GM23338 (cell line): ENCODE data around the gene APOL3. TPM values are rescaled to one million over a fixed set of nuclear protein-coding genes. Genes with fewer than 3 reads are reported as not detected.

Experiments
- ATAC-seq: fragments of 200-7000 bp; cut with Tn5 transposase; 3 replicates; pipeline ENCODE4 v1.9.1; 2020
- DNase-seq: peaks from one replicate; pipeline ENCODE4 v3.0.0-alpha.2; 2015; ENCODE audit warnings: low spot score
- H2AFZ ChIP-seq: fragments of 200-600 bp; sonication (generic); 2 replicates; pipeline ENCODE4 v1.8.0; 2016; ENCODE audit warnings: antibody characterized with exemption, mild to moderate bottlenecking, moderate library complexity
- H3F3A ChIP-seq: fragments of 200-600 bp; sonication (generic); replicated peaks from 2 replicates; pipeline ENCODE4 v1.8.0; 2017; ENCODE audit warnings: antibody characterized with exemption, mixed run types, low read depth
- H3K27ac ChIP-seq: fragments of 200-600 bp; sonication (generic); 2 replicates; pipeline ENCODE4 v1.6.1; 2016; ENCODE audit warnings: low read depth
- H3K27me3 ChIP-seq: fragments of 200-600 bp; sonication (generic); 2 replicates; pipeline ENCODE4 v1.8.0; 2016; ENCODE audit warnings: mild to moderate bottlenecking, mixed run types, moderate library complexity; ENCODE audit not compliant: insufficient read depth
- H3K36me3 ChIP-seq: fragments of 200-600 bp; sonication (generic); 2 replicates; pipeline ENCODE4 v1.8.0; 2016; ENCODE audit warnings: mild to moderate bottlenecking; ENCODE audit not compliant: insufficient read depth
- H3K4me1 ChIP-seq: fragments of 200-600 bp; sonication (generic); 2 replicates; pipeline ENCODE4 v1.8.0; 2016; ENCODE audit warnings: mild to moderate bottlenecking, moderate library complexity; ENCODE audit not compliant: insufficient read depth
- H3K4me2 ChIP-seq: fragments of 200-600 bp; sonication (generic); 2 replicates; pipeline ENCODE4 v1.7.1; 2017; ENCODE audit warnings: mixed run types
- H3K4me3 ChIP-seq: fragments of 200-600 bp; sonication (generic); 2 replicates; pipeline ENCODE4 v1.6.1; 2016; ENCODE audit warnings: mixed run types
- H3K79me2 ChIP-seq: fragments of 200-600 bp; sonication (generic); replicated peaks from 2 replicates; pipeline ENCODE4 v1.8.0; 2017; ENCODE audit warnings: mild to moderate bottlenecking; ENCODE audit not compliant: insufficient read depth
- H3K9me2 ChIP-seq: fragments of 200-600 bp; sonication (generic); 2 replicates; pipeline ENCODE4 v1.8.0; 2017; ENCODE audit not compliant: insufficient read depth
- H4K20me1 ChIP-seq: fragments of 200-600 bp; sonication (generic); replicated peaks from 2 replicates; pipeline ENCODE4 v1.8.0; 2017; ENCODE audit warnings: mild to moderate bottlenecking; ENCODE audit not compliant: insufficient read depth
- H3K27ac Mint-ChIP-seq: 2 replicates; pipeline ENCODE4 v1.8.0; 2020; ENCODE audit warnings: inconsistent platforms, mild to moderate bottlenecking, moderate library complexity, mixed read lengths
- H3K27me3 Mint-ChIP-seq: 3 replicates; pipeline ENCODE4 v1.8.0; 2022; ENCODE audit warnings: low read depth, mild to moderate bottlenecking, moderate library complexity, mixed read lengths, inconsistent platforms; ENCODE audit not compliant: insufficient read depth, poor library complexity
- H3K36me3 Mint-ChIP-seq: 3 replicates; pipeline ENCODE4 v1.8.0; 2021; ENCODE audit warnings: low read depth, mild to moderate bottlenecking, inconsistent platforms, moderate library complexity, mixed read lengths
- H3K4me1 Mint-ChIP-seq: 3 replicates; pipeline ENCODE4 v1.8.0; 2020; ENCODE audit warnings: mild to moderate bottlenecking, inconsistent platforms, mixed read lengths
- H3K4me3 Mint-ChIP-seq: 3 replicates; pipeline ENCODE4 v1.8.0; 2021; ENCODE audit warnings: moderate library complexity, mild to moderate bottlenecking, inconsistent platforms, mixed read lengths
- H3K9me3 Mint-ChIP-seq: 3 replicates; pipeline ENCODE4 v1.8.0; 2020; ENCODE audit warnings: moderate library complexity, mild to moderate bottlenecking, inconsistent platforms, mixed read lengths
- CREB1 ChIP-seq: fragments of 250-450 bp; sonication (Bioruptor Pico); IDR thresholded peaks from 2 replicates; pipeline ENCODE4 v1.5.0; 2020; ENCODE audit warnings: low read depth, mild to moderate bottlenecking, moderate library complexity
- EZH2 ChIP-seq: fragments of 200-600 bp; sonication (generic); IDR thresholded peaks from one replicate; pipeline ENCODE4 v1.8.0; 2017; ENCODE audit warnings: antibody characterized with exemption, mild to moderate bottlenecking, low read depth; ENCODE audit not compliant: unreplicated experiment
- EZH2phosphoT487 ChIP-seq: fragments of 200-600 bp; sonication (generic); IDR thresholded peaks from one replicate; pipeline ENCODE4 v1.8.1; 2018; ENCODE audit warnings: antibody characterized with exemption; ENCODE audit not compliant: unreplicated experiment
- NANOG ChIP-seq: IDR thresholded peaks from 2 replicates; pipeline ENCODE4 v1.6.1; 2016; ENCODE audit warnings: antibody characterized with exemption, borderline replicate concordance
- POLR2AphosphoS5 ChIP-seq: IDR thresholded peaks from 2 replicates; pipeline ENCODE4 v1.6.1; 2016; ENCODE audit warnings: antibody characterized with exemption, low read depth
- STAT1 ChIP-seq: IDR thresholded peaks from one replicate; pipeline ENCODE4 v1.6.1; 2016; ENCODE audit warnings: antibody characterized with exemption; ENCODE audit not compliant: unreplicated experiment
- ZNF114 ChIP-seq: fragments of 250-450 bp; sonication (Bioruptor Pico); IDR thresholded peaks from 2 replicates; pipeline ENCODE4 v1.5.0; 2020; ENCODE audit warnings: mild to moderate bottlenecking, moderate library complexity
- ZNF331 ChIP-seq: fragments of 250-450 bp; sonication (Bioruptor Pico); IDR thresholded peaks from 2 replicates; pipeline ENCODE4 v1.5.0; 2020; ENCODE audit warnings: low read depth, mild to moderate bottlenecking, moderate library complexity
- polyA plus RNA-seq: library from polyadenylated mRNA; unstranded; fragments of >200 nt; fragmentation: Nextera tagmentation; extraction: Ambion mirVana; gene quantifications from 2 replicates; pipeline ENCODE4 v1.2.1, GENCODE V29; 2016
- total RNA-seq: library from RNA; depleted of rRNA; stranded (reverse); fragments of >200 nt; shearing (Covaris generic); gene quantifications from 2 replicates; pipeline ENCODE4 v1.2.3, GENCODE V29; 2014
- TF ChIP-seq, protein P1 (sequence below), 2 experiments: fragments of 200-600 bp in 1 of 2; sonication (generic) in 1 of 2; conservative IDR thresholded peaks; 2 replicates each; pipeline versions ENCODE4 v1.5.1 to v1.6.1; 2016 to 2017; ENCODE audit warnings: antibody characterized with exemption in 2 of 2, low read depth in 2 of 2, mild to moderate bottlenecking in 2 of 2, moderate library complexity in 1 of 2
- TF ChIP-seq, protein P2 (sequence below): IDR thresholded peaks from one replicate; pipeline ENCODE4 v1.6.1; 2018; ENCODE audit warnings: antibody characterized with exemption; ENCODE audit not compliant: unreplicated experiment

APOL3 gene
- total and polyA plus RNA-seq, 2 experiments from 2014 or later, result not detected

DNA sequence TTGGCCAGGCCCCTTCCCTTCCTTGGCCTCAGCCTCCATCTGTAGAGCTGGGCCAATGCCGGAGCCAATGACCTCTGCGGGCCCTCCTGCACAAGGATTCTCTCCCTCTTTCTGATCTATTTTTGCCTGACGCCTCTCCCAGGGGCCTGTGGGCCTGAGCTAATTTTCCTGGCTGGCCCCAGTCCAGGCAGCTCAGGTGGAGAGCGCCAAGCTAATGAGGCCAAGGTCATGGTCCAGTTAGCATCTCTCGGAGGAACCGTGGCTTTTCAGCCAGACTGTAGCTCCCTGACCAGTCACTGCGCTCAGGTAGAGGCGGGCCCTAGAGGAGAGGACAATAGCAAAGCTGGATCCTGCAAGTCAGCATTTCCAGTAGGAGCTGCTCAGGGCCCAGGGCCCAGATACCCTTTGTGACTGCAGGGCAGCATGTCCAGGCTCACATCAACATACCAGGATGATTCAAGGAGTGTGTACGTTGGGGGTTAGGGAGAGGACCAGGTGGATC is 43.5 kb downstream of the APOL3 start:
- H3K27me3 Mint-ChIP-seq, result peaks cover 3% of the 10 kb centered on the region
- no peaks in the 10 kb centered on the region for H3K9me2 ChIP-seq
- H3K27ac ChIP-seq, result no peak overlapping the region
- TF ChIP-seq ZNF114 (CRISPR knock-in tag) (no peak), STAT1 (no peak), EZH2 (no peak)
- TF ChIP-seq, protein P1, sequence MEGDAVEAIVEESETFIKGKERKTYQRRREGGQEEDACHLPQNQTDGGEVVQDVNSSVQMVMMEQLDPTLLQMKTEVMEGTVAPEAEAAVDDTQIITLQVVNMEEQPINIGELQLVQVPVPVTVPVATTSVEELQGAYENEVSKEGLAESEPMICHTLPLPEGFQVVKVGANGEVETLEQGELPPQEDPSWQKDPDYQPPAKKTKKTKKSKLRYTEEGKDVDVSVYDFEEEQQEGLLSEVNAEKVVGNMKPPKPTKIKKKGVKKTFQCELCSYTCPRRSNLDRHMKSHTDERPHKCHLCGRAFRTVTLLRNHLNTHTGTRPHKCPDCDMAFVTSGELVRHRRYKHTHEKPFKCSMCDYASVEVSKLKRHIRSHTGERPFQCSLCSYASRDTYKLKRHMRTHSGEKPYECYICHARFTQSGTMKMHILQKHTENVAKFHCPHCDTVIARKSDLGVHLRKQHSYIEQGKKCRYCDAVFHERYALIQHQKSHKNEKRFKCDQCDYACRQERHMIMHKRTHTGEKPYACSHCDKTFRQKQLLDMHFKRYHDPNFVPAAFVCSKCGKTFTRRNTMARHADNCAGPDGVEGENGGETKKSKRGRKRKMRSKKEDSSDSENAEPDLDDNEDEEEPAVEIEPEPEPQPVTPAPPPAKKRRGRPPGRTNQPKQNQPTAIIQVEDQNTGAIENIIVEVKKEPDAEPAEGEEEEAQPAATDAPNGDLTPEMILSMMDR (conservative IDR thresholded peaks at IDR 0.05; ENCODE audit: low read depth in 2 of 2), result no peak
- H2AFZ ChIP-seq, result peak overlapping the region; percentile 47; the same call in 1 of the 2 replicates
- H3K36me3 ChIP-seq, result no peaks in the 10 kb centered on the region
- no peak overlapping the region for H3K27ac Mint-ChIP-seq
- H3K27me3 ChIP-seq, result no peaks in the 10 kb centered on the region
- no peak overlapping the region for H3K4me2 ChIP-seq
- H3K4me1 ChIP-seq, result peaks cover 8% of the 10 kb centered on the region; the same call in 1 of the 2 replicates
- H3K4me1 Mint-ChIP-seq, result peaks cover 4% of the 10 kb centered on the region; the same call in 1 of the 3 replicates
- no peaks in the 10 kb centered on the region for H3K79me2 ChIP-seq
- H3K9me3 Mint-ChIP-seq, result no peaks in the 10 kb centered on the region
- no peaks in the 10 kb centered on the region for H3F3A ChIP-seq
- no peak overlapping the region for H3K4me3 Mint-ChIP-seq
- ATAC-seq, result no peak
- no peak overlapping the region for H3K4me3 ChIP-seq
- no peaks in the 10 kb centered on the region for H3K36me3 Mint-ChIP-seq
- DNase-seq, result no peak
- H4K20me1 ChIP-seq, result no peaks in the 10 kb centered on the region

DNA sequence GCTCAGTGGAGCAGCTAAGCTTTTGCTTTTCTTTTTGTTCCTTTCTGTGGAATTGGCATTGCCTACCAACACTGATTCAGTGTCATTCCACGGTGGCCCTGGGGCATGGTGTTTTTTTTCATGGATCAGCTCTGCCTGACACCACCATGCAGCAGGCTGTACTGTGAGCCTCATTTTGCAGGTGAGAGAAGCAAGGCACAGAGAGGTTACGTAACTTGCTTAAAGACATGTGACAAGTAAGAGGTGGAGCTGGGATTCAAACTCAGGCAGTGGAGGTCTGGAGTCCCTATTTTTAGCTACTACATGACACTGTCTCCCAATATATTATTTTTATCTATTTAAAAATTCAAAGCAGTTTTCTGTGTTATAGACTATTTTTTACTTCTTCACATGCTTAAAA is 44.4 kb downstream of the APOL3 start:
- Mint-ChIP-seq H3K4me3 (no peak overlapping the region), H3K27ac (no peak overlapping the region), H3K9me3 (no peaks in the 10 kb centered on the region), H3K27me3 (peaks cover 3% of the 10 kb centered on the region), H3K4me1 (peaks cover 4% of the 10 kb centered on the region; the same call in 1 of the 3 replicates), H3K36me3 (no peaks in the 10 kb centered on the region)
- no peak overlapping the region for H2AFZ ChIP-seq
- no peak for TF ChIP-seq EZH2phosphoT487
- no peak for TF ChIP-seq CREB1 (CRISPR knock-in tag)
- no peak for TF ChIP-seq ZNF331 (CRISPR knock-in tag)
- TF ChIP-seq EZH2, result no peak
- H3K27ac ChIP-seq, result no peak overlapping the region
- no peaks in the 10 kb centered on the region for H3K79me2 ChIP-seq
- no peaks in the 10 kb centered on the region for H4K20me1 ChIP-seq
- H3K27me3 ChIP-seq, result no peaks in the 10 kb centered on the region
- H3F3A ChIP-seq, result no peaks in the 10 kb centered on the region
- H3K9me2 ChIP-seq, result no peaks in the 10 kb centered on the region
- no peak for DNase-seq
- no peak overlapping the region for H3K4me3 ChIP-seq
- no peak overlapping the region for H3K4me2 ChIP-seq
- peaks cover 3% of the 10 kb centered on the region; the same call in 1 of the 2 replicates for H3K4me1 ChIP-seq
- no peaks in the 10 kb centered on the region for H3K36me3 ChIP-seq
- ATAC-seq, result no peak

DNA sequence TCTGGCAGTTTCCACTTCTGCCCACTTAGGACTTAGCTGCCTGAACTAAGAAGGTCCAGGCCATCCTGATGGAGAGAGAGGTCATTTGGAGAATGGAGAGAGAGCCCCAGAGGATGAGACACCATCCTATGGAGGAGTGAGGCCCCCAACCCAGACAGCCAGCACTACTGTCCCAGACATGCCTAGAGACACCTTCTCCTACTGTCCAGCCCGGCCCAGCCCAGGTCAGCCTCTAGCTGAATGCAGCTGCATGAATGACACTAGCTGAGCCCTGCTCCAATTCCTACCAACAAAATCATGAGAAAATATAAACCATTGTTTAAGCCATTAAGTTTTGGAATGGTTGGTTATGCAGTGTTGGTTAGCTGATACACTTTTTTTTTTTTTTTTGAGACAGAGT is 47.4 kb downstream of the APOL3 start:
- no peak for DNase-seq
- no peaks in the 10 kb centered on the region for H3K36me3 Mint-ChIP-seq
- Histone ChIP-seq H3K4me3 (no peak overlapping the region), H4K20me1 (no peaks in the 10 kb centered on the region), H3K4me2 (no peak overlapping the region), H3K79me2 (no peaks in the 10 kb centered on the region), H3K27ac (no peak overlapping the region), H3K36me3 (no peaks in the 10 kb centered on the region), H3K4me1 (no peaks in the 10 kb centered on the region), H3F3A (no peaks in the 10 kb centered on the region), H3K27me3 (no peaks in the 10 kb centered on the region), H3K9me2 (no peaks in the 10 kb centered on the region), H2AFZ (no peak overlapping the region)
- no peak overlapping the region for H3K4me3 Mint-ChIP-seq
- H3K9me3 Mint-ChIP-seq, result no peaks in the 10 kb centered on the region
- no peak overlapping the region for H3K27ac Mint-ChIP-seq
- no peak for ATAC-seq
- peaks cover 5% of the 10 kb centered on the region; the same call in 2 of the 3 replicates for H3K4me1 Mint-ChIP-seq
- peaks cover 2% of the 10 kb centered on the region for H3K27me3 Mint-ChIP-seq
- TF ChIP-seq POLR2AphosphoS5 (no peak), ZNF331 (CRISPR knock-in tag) (no peak), NANOG (no peak)
- TF ChIP-seq, protein P2, sequence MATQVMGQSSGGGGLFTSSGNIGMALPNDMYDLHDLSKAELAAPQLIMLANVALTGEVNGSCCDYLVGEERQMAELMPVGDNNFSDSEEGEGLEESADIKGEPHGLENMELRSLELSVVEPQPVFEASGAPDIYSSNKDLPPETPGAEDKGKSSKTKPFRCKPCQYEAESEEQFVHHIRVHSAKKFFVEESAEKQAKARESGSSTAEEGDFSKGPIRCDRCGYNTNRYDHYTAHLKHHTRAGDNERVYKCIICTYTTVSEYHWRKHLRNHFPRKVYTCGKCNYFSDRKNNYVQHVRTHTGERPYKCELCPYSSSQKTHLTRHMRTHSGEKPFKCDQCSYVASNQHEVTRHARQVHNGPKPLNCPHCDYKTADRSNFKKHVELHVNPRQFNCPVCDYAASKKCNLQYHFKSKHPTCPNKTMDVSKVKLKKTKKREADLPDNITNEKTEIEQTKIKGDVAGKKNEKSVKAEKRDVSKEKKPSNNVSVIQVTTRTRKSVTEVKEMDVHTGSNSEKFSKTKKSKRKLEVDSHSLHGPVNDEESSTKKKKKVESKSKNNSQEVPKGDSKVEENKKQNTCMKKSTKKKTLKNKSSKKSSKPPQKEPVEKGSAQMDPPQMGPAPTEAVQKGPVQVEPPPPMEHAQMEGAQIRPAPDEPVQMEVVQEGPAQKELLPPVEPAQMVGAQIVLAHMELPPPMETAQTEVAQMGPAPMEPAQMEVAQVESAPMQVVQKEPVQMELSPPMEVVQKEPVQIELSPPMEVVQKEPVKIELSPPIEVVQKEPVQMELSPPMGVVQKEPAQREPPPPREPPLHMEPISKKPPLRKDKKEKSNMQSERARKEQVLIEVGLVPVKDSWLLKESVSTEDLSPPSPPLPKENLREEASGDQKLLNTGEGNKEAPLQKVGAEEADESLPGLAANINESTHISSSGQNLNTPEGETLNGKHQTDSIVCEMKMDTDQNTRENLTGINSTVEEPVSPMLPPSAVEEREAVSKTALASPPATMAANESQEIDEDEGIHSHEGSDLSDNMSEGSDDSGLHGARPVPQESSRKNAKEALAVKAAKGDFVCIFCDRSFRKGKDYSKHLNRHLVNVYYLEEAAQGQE, result no peak
